Activated B cell treated with CpG ODN at 0.5 μM for 24 hours (primary cell): ENCODE measurements around the gene NOX5. TPM values are rescaled to one million over a fixed set of nuclear protein-coding genes. Genes with fewer than 3 reads are reported as not detected.
"Not testable (repeated sequence)": the region's sequence is repeated elsewhere in the genome, so short reads cannot be mapped to it uniquely, and the experiment has no call there.

Source experiments
- ATAC-seq: fragments of 200-7000 bp; cut with Tn5 transposase; one replicate; pipeline ENCODE4 v1.10.0; 2021; ENCODE audit warnings: low read depth, mild to moderate bottlenecking, moderate library complexity
- CTCF ChIA-PET: fragments of 350-600 bp; sonication (Branson Sonifier 250); formaldehyde crosslinking; loops from one replicate; lab custom pipeline; 2021; ENCODE audit warnings: antibody characterized with exemption; lab: Charles Lee
- POLR2A ChIA-PET: fragments of 350-600 bp; sonication (Branson Sonifier 250); formaldehyde crosslinking; loops from one replicate; lab custom pipeline; 2021; ENCODE audit warnings: antibody characterized with exemption; lab: Charles Lee
- DNase-seq: peaks from one replicate; pipeline ENCODE4 v3.0.0; 2022
- H3K27ac Mint-ChIP-seq: one replicate; pipeline ENCODE4 v1.8.0; 2020; ENCODE audit warnings: mixed read lengths
- H3K27me3 Mint-ChIP-seq: one replicate; pipeline ENCODE4 v1.8.0; 2021; ENCODE audit warnings: mixed read lengths
- H3K36me3 Mint-ChIP-seq: one replicate; pipeline ENCODE4 v1.8.0; 2021; ENCODE audit warnings: low read depth, mixed read lengths
- H3K4me1 Mint-ChIP-seq: one replicate; pipeline ENCODE4 v1.8.0; 2021; ENCODE audit warnings: mixed read lengths
- H3K4me3 Mint-ChIP-seq: one replicate; pipeline ENCODE4 v1.8.0; 2020; ENCODE audit warnings: mild to moderate bottlenecking, mixed read lengths
- H3K9me3 Mint-ChIP-seq: one replicate; pipeline ENCODE4 v1.8.0; 2020; ENCODE audit warnings: mixed read lengths
- intact Hi-C: fragments of 100-400 bp; cut with micrococcal nuclease; formaldehyde crosslinking; loops from one replicate; pipeline ENCODE4 v1.15.1; 2024
- total RNA-seq: library from RNA; stranded (reverse); gene quantifications from 2 replicates; pipeline ENCODE4 v1.2.3, GENCODE V29; 2022
- TF ChIP-seq, protein P1 (sequence below): fragments of 200-600 bp; IDR thresholded peaks from one replicate; pipeline ENCODE4 v1.8.0; 2022; ENCODE audit warnings: antibody characterized with exemption, mild to moderate bottlenecking

NOX5 gene
- total RNA-seq, 1 donor from 2014 or later, result 0.09 TPM

DNA sequence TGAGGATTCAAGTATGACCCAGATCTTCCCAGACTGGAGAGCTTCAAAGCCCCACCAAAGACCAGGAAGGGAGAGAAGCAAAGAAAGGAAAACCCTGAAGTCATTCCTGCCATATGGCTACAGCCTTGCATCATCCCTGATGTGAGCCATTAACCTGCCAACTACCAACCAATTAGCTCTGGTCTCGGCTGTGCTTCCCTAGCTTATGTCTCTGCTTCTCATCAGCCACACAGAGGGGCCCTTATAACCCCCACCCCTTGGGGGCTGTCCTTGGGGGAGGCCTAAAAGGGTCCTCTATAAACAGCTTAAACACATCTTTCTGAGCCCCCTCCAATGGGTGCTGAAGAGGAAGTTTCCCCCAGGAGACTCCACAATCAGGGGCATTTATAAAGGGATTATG lies 52.8 kb downstream of the NOX5 start:
- no peak overlapping the region for H3K27ac Mint-ChIP-seq
- H3K9me3 Mint-ChIP-seq, result no peaks in the 10 kb centered on the region

DNA sequence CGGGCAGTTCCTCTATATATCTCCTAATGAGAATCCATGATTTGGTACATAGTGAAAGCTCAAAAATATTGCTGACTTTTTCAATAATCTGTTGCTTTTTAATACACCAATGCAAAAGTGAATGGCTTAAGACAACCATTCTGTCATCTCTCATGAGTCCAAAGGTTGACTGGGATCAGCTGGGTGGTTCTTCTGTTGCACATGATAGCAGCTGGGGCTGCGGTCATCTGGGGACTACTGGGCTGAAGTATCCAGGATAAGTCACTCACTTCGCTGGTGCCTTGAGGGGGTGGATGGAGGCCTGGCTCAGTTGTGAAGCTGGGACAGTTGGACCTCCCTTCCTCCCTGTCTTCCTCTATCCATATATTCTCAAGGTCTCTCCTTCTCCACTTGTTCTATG lies 53.7 kb downstream of the NOX5 start:
- H3K4me3 Mint-ChIP-seq, result no peak overlapping the region
- ChIA-PET POLR2A (interaction anchor here (1.1 kb wide), 1 partner anchor 12 kb away, joined by 3 read pairs; no protein-coding TSS in a partner anchor), CTCF (interaction anchor here (1.3 kb wide), 1 partner anchor 9 kb away, joined by 5 read pairs; no protein-coding TSS in a partner anchor)
- no peaks in the 10 kb centered on the region for H3K9me3 Mint-ChIP-seq
- TF ChIP-seq, protein P1, sequence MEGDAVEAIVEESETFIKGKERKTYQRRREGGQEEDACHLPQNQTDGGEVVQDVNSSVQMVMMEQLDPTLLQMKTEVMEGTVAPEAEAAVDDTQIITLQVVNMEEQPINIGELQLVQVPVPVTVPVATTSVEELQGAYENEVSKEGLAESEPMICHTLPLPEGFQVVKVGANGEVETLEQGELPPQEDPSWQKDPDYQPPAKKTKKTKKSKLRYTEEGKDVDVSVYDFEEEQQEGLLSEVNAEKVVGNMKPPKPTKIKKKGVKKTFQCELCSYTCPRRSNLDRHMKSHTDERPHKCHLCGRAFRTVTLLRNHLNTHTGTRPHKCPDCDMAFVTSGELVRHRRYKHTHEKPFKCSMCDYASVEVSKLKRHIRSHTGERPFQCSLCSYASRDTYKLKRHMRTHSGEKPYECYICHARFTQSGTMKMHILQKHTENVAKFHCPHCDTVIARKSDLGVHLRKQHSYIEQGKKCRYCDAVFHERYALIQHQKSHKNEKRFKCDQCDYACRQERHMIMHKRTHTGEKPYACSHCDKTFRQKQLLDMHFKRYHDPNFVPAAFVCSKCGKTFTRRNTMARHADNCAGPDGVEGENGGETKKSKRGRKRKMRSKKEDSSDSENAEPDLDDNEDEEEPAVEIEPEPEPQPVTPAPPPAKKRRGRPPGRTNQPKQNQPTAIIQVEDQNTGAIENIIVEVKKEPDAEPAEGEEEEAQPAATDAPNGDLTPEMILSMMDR, result no peak
- no peaks in the 10 kb centered on the region for H3K36me3 Mint-ChIP-seq
- H3K27me3 Mint-ChIP-seq, result peaks cover 21% of the 10 kb centered on the region
- no peak for ATAC-seq
- intact Hi-C loops, result no loop called here
- H3K4me1 Mint-ChIP-seq, result no peaks in the 10 kb centered on the region
- no peak overlapping the region for H3K27ac Mint-ChIP-seq
- DNase-seq, result no peak

More for the DNA sequence above, 52.8 kb downstream of the NOX5 start:
- POLR2A ChIA-PET, result no interaction called here
- Mint-ChIP-seq H3K27me3 (peaks cover 19% of the 10 kb centered on the region), H3K4me1 (no peaks in the 10 kb centered on the region), H3K4me3 (no peak overlapping the region), H3K36me3 (no peaks in the 10 kb centered on the region)
- no peak for ATAC-seq
- TF ChIP-seq, protein P1, result no peak
- intact Hi-C loops, result no loop called here
- DNase-seq, result no peak
- CTCF ChIA-PET, result interaction anchor here (1.3 kb wide), 1 partner anchor 8 kb away, joined by 5 read pairs; no protein-coding TSS in a partner anchor

DNA sequence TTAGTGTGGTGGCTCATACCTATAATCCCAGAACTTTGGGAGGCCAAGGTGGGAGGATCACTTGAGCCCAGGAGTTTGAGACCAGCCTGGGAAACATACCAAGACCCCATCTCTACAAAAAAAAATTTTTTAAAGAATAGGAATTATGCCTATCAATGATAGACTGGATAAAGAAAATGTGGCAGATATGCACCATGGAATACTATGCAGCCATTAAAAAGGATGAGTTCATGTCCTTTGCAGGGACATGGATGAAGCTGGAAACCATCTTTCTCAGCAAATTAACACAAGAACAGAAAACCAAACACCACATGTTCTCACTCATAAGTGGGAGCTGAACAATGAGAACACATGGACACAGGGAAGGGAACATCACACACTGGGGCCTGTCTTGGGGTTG lies 54.8 kb downstream of the NOX5 start:
- DNase-seq, H3K4me1 Mint-ChIP-seq, H3K4me3 Mint-ChIP-seq, H3K9me3 Mint-ChIP-seq, H3K27ac Mint-ChIP-seq, H3K36me3 Mint-ChIP-seq, ATAC-seq, intact Hi-C loops, CTCF ChIA-PET: not testable (repeated sequence)
- H3K27me3 Mint-ChIP-seq, result peaks cover 28% of the 10 kb centered on the region
- POLR2A ChIA-PET, result interaction anchor here (1.1 kb wide), 1 partner anchor 13 kb away, joined by 3 read pairs; no protein-coding TSS in a partner anchor

DNA sequence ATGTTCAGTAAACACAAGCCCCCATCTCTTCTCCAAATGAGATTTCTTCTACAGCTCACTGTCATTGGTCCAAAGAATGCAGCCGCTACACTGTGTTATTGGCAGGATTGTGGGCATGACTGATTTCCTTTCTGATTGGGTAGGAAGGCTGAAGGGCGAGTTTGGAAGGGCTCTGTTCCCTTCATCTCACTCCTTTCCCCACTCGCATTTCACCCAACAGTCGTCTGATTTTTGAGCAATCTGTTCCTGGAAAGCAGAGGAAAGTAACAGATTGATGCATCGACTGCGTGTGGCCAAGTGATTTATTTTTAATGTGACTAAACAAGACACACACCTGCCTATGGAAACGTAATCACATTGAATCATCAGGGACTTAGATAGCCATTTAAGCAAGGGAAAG lies 55.5 kb downstream of the NOX5 start:
- no peak overlapping the region for H3K4me3 Mint-ChIP-seq
- DNase-seq (no peak), ATAC-seq (no peak)
- ChIA-PET POLR2A (no interaction called here), CTCF (no interaction called here)
- H3K9me3 Mint-ChIP-seq, result no peaks in the 10 kb centered on the region
- H3K27me3 Mint-ChIP-seq, result peaks cover 33% of the 10 kb centered on the region
- intact Hi-C loops, result no loop called here
- TF ChIP-seq, protein P1, result no peak
- peaks cover 3% of the 10 kb centered on the region for H3K4me1 Mint-ChIP-seq
- H3K36me3 Mint-ChIP-seq, result no peaks in the 10 kb centered on the region
- no peak overlapping the region for H3K27ac Mint-ChIP-seq

- TF ChIP-seq, protein P1, result no peak
- Mint-ChIP-seq H3K36me3 (no peaks in the 10 kb centered on the region), H3K4me1 (peaks cover 3% of the 10 kb centered on the region), H3K9me3 (no peaks in the 10 kb centered on the region), H3K4me3 (no peak overlapping the region), H3K27me3 (peaks cover 35% of the 10 kb centered on the region), H3K27ac (no peak overlapping the region)
- ChIA-PET POLR2A (no interaction called here), CTCF (no interaction called here)
- intact Hi-C loops, result no loop called here
- ATAC-seq (no peak), DNase-seq (no peak)
Observed at GRCh38 chr15:69070396-69070795, 55.9 kb downstream of the NOX5 start.

DNA sequence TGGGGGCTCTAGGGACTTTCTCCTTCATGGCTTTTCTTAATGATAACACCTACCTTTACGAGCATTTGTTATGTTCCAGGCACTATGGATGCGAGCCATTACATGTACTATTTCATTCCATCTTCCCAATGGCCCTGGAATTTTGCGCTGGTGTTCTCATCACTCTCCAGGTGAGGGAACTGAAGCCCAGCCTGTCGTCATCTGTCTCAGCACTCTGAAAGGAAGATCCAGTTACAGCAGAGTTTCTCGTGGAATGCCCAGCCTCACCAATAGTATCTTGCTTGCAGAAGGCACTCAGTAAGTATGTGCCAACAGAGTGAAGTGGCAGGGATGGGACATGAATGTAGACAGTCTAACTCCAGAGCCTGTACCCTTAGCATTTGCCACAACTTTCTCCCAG lies 56.8 kb downstream of the NOX5 start:
- intact Hi-C loops, result no loop called here
- DNase-seq (no peak), ATAC-seq (no peak)
- CTCF ChIA-PET, result no interaction called here
- no peaks in the 10 kb centered on the region for H3K9me3 Mint-ChIP-seq
- H3K4me1 Mint-ChIP-seq, result peaks cover 3% of the 10 kb centered on the region
- TF ChIP-seq, protein P1, result no peak
- POLR2A ChIA-PET, result no interaction called here
- no peaks in the 10 kb centered on the region for H3K36me3 Mint-ChIP-seq
- H3K4me3 Mint-ChIP-seq, result no peak overlapping the region
- peaks cover 39% of the 10 kb centered on the region for H3K27me3 Mint-ChIP-seq
- no peak overlapping the region for H3K27ac Mint-ChIP-seq
